Skin epidermis (tissue), 12 donors: ENCODE data around the gene ATP6V0A4.
"Not testable (repeated sequence)": the region's sequence is repeated elsewhere in the genome, so short reads cannot be mapped to it uniquely, and the experiment has no call there.

Experiments used
- H3K27ac ChIP-seq, 21 experiments: fragments of 200-600 bp; sonication (generic) in 11 of 21; one replicate each; pipeline ENCODE4 v1.5.0; 2020; ENCODE audit warnings: mild to moderate bottlenecking in 3 of 21, inconsistent platforms in 2 of 21, moderate library complexity in 2 of 21
- H3K4me3 ChIP-seq, 7 experiments: fragments of 200-600 bp; sonication (generic) in 2 of 7; one replicate each; pipeline ENCODE4 v1.5.0; 2020; ENCODE audit warnings: inconsistent platforms in 2 of 7, mild to moderate bottlenecking in 2 of 7, moderate library complexity in 1 of 7

The ATP6V0A4 gene

DNA sequence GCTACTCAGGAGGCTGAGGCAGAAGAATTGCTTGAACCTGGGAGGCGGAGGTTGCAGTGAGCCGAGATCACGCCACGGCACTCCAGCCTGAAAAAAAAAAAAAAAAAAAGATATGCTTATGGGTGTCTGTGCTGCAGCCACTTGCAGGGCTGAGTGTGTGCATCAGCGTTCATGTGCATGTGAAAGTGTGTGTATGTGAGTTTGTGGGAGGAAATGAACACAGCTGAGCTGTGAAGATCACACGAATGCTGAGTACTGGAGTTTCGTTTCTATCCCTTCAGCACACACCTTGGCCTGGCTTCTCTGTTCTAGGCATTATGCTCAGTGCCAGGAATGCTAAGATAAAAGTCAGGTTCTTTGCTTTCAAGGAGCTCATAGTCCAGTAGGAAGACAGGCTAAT is 84.8 kb downstream of the ATP6V0A4 start:
- no peak overlapping the region for H3K27ac ChIP-seq
- H3K4me3 ChIP-seq, result no peak overlapping the region

DNA sequence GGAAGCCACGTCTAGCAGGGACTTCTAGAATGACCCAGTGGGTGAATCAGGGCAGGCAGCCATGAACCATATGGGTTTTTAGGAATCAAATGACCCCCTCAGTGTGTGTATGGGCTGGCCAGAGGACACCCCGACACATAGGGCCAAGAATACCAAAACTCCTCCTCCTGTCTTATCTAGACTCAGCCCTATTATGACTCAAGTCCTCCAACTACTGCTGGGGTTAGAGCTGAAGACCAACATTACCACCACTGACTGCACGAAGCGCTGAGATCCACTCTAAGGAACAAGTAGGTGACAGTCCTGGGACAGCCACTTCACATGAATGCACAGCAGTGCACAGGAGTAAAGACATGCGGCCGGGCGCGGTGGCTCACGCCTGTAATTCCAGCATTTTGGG is 85.3 kb downstream of the ATP6V0A4 start:
- Histone ChIP-seq H3K27ac (no peak overlapping the region), H3K4me3 (no peak overlapping the region)

- no peak overlapping the region for H3K27ac ChIP-seq
- no peak overlapping the region for H3K4me3 ChIP-seq
Measured at GRCh38 chr7:138710536-138711385, 87.2 kb downstream of the ATP6V0A4 start.

GRCh38 chr7:138705167-138705566 is 92.8 kb downstream of the ATP6V0A4 start:
- H3K4me3 ChIP-seq, result no peak overlapping the region
- H3K27ac ChIP-seq, result no peak overlapping the region

DNA sequence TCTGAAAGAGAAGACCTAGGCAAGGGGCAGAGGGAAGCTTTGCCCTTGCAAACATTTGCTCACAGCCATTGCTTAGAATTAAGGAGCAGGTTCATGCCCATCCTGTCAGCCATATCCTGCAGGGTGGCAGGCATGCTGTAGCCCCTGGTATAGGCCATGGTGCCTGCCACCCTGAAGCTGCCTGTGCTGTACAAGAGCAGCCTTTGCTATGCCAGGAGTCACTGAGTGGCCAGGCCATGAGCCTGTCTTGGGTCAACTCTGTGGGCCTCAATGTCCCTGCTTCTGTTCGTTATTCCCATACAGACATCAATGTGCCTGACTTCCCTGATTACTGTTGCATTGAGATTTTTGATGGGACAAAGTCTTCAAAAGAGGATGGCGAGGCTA is 96.5 kb downstream of the ATP6V0A4 start:
- no peak overlapping the region for H3K27ac ChIP-seq
- H3K4me3 ChIP-seq, result no peak overlapping the region

- H3K27ac ChIP-seq, result no peak within 1 kb of the TSS
- no peak within 1 kb of the TSS for H3K4me3 ChIP-seq
Measured at GRCh38 chr7:138700857-138701536, 97.0 kb downstream of the ATP6V0A4 start, which contains the start of gene SVOPL. Gene SVOPL, minus strand, starts transcription at chr7:138701362. Its CDS starts 22,317 bp downstream, at chr7:138679045.

DNA sequence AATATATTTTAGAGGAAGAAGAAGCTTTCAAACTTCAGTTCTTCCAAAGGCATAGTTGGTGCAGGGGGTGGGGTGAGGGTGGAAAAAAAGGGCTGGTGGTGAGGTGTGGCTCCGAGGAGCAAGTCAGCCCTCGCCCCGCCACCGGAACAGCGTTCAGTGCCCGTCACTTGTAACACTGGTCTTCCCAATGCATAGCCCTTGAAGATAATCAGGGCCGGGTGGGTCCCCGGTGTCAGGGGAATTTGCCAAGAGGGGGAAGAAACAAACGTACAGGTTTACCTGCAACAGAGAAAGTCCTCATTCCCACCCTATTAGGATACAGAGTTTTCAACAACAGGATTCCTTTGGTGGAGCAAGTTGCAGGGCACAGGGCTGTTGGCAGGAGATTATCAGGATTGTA is 98.3 kb downstream of the ATP6V0A4 start:
- no peak overlapping the region for H3K4me3 ChIP-seq
- H3K27ac ChIP-seq, result no peak overlapping the region

DNA sequence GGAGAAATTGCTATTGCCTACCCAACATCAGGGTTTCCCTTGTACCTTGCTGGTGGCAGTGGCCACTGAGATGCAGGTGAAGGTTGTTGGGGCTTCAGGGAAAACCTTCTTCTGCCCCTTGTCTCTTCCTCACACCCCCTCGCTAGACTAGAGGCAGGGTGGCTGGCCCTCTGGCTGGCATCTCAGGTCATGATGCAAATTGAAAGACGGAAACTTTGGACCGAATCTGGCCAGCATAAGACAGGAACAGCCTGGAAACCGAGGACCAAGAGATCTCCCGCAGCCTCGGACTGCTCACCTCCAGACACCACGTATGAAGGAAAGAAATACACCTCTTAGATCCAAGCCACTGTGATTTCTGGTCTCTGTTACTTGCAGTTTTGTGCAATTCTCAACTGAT is 99.7 kb downstream of the ATP6V0A4 start:
- Histone ChIP-seq H3K4me3 (no peak overlapping the region), H3K27ac (no peak overlapping the region)

GRCh38 chr7:138697535-138698182 is 100.3 kb downstream of the ATP6V0A4 start:
- no peak overlapping the region for H3K4me3 ChIP-seq
- no peak overlapping the region for H3K27ac ChIP-seq

DNA sequence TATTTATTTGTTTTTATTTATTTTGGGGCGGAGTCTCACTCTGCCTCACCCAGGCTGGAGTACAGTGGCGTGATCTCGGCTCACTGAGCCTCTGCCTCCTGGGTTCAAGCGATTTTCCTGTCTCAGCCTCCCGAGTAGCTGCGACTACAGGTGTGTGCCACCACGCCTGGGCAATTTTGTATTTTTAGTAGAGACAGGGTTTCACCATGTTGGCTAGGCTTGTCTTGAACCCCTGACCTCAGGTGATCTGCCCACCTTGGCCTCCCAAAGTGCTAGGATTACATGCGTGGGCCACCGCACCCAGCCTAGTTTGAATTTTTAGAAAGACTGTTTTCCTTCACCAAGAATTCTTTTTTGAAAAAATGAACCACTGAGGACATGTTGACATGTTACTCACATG is 102.2 kb downstream of the ATP6V0A4 start:
- not testable (repeated sequence) for H3K27ac ChIP-seq, H3K4me3 ChIP-seq

- Histone ChIP-seq H3K27ac (no peak overlapping the region), H3K4me3 (no peak overlapping the region)
Measured at GRCh38 chr7:138695106-138695505, 102.9 kb downstream of the ATP6V0A4 start.

GRCh38 chr7:138691178-138691577 is 106.8 kb downstream of the ATP6V0A4 start:
- Histone ChIP-seq H3K27ac (no peak overlapping the region), H3K4me3 (no peak overlapping the region)

GRCh38 chr7:138690495-138690894 is 107.5 kb downstream of the ATP6V0A4 start:
- no peak overlapping the region for H3K27ac ChIP-seq

GRCh38 chr7:138688037-138688436 is 110.0 kb downstream of the ATP6V0A4 start:
- not testable (repeated sequence) for H3K4me3 ChIP-seq, H3K27ac ChIP-seq

More at GRCh38 chr7:138690495-138690894, 107.5 kb downstream of the ATP6V0A4 start:
- H3K4me3 ChIP-seq, result no peak overlapping the region

DNA sequence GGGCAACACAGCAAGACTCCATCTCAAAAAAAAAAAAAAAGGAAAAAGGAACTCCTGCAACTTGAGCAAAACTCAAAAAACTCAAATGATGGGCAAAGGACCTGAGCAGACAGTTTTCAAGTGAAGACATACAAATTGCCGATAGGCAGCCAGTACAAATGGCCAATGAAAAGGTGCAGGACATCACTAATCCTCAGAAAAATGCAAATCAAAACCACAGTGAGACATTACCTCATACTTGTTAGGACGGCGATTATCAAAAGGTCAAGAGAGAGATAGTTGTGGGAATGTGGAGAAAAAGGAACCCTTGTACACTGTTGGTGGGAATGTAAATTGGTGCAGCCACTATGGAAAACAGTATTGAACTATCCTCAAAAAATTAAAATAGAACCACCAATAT is 113.7 kb downstream of the ATP6V0A4 start:
- no peak overlapping the region for H3K4me3 ChIP-seq

GRCh38 chr7:138679793-138680192 is 118.2 kb downstream of the ATP6V0A4 start:
- Histone ChIP-seq H3K27ac (no peak overlapping the region), H3K4me3 (no peak overlapping the region)

More for the DNA sequence above, 113.7 kb downstream of the ATP6V0A4 start:
- no peak overlapping the region for H3K27ac ChIP-seq

- Histone ChIP-seq H3K4me3 (no peak overlapping the region), H3K27ac (no peak overlapping the region)
Measured at GRCh38 chr7:138670594-138670993, 127.4 kb downstream of the ATP6V0A4 start.

DNA sequence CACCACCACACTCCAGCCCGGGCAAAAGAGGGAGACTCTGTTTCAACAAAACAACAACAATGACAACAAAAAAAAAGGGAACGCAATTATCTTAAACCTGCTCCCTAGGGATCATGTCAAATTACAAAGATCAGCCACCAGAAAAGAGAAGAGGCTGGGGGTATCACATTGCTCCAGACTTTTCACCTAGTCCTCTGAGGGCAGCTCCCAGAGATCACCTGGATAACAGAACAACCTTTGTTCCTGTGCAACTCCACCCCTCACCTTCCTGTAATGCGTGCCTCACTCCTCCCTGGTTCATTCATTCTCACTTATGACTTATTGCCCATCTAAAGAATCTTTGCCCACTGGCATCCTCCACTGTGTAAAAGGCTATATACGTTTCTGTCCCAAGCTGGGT is 128.6 kb downstream of the ATP6V0A4 start:
- H3K4me3 ChIP-seq, result no peak overlapping the region
- no peak overlapping the region for H3K27ac ChIP-seq

DNA sequence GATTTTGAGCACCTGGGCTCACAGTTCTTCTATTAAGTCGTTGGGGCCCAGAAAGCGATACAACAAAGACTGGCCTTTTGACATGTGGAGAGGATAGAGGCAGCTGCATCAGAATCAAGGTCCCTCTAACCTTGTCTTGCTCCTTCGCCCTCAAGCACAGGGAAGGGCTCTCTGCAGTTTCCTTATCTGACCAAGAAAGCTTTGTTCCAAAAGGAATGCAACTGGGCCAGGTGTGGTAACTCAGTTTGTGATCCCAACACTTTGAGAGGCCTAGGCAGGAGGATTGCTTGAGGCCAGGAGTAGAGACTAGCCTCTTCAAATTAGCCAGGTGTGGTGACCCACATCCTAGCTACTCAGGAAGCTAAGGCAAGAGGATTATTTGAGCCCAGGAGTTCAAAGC is 129.1 kb downstream of the ATP6V0A4 start:
- Histone ChIP-seq H3K27ac (no peak overlapping the region), H3K4me3 (no peak overlapping the region)

DNA sequence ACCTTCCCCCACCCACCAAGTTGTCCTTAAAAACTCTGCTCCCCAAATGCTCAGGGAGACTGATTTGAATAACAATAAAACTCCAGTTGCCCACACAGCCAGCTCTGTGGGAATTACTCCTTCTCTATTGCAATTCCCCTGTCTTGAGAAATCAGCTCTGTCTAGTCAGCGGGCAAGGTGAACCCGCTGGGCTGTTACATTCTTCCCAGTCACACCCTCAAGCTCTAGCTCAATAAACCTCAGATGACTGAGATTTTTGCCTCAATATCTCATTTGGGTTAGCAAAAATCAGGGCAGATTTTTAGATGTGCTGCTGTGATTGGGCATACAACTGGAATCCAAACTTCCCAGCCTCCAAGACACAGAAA is 129.8 kb downstream of the ATP6V0A4 start:
- H3K27ac ChIP-seq, result no peak overlapping the region
- no peak overlapping the region for H3K4me3 ChIP-seq
